ENCODE results near the gene PANX2.
"Not testable (repeated sequence)": the region's sequence is repeated elsewhere in the genome, so short reads cannot be mapped to it uniquely, and the experiment has no call there.

- TF ChIP-seq CENPX (CRISPR knock-in tag; IDR thresholded peaks at IDR 0.05); REST (IDR thresholded peaks at IDR 0.05; ENCODE audit: borderline replicate concordance in 1 of 2, low read depth in 1 of 2, low read length in 2 of 2); PBX3 (CRISPR knock-in tag; IDR thresholded peaks at IDR 0.05; ENCODE audit: borderline replicate concordance): not testable (repeated sequence)
Measured at GRCh38 chr22:50137277-50137676, 33.3 kb upstream of the PANX2 start.

All from HepG2 (cell line).